GM21526 (cell line): ENCODE data around the gene SRC.
"Not testable (repeated sequence)": the region's sequence is repeated elsewhere in the genome, so short reads cannot be mapped to it uniquely, and the experiment has no call there.

Experiments used
- ATAC-seq: cut with Tn5 transposase; IDR thresholded peaks from one replicate; pipeline ENCODE4 v1.9.1; 2021; ENCODE audit warnings: moderate library complexity; ENCODE audit not compliant: unreplicated experiment, low FRiP score

The SRC gene

GRCh38 chr20:37335642-37336368 is 10.1 kb upstream of the SRC start:
- no peak for ATAC-seq

GRCh38 chr20:37336369-37337207 is 9.4 kb upstream of the SRC start:
- peak; percentile 47 for ATAC-seq

- no peak for ATAC-seq
Observed at GRCh38 chr20:37337208-37337991, 8.5 kb upstream of the SRC start.

GRCh38 chr20:37338380-37338779 is 7.6 kb upstream of the SRC start:
- not testable (repeated sequence) for ATAC-seq

- no peak for ATAC-seq
Observed at GRCh38 chr20:37339208-37339607, 6.7 kb upstream of the SRC start.

- ATAC-seq, result not testable (repeated sequence)
Observed at GRCh38 chr20:37339764-37340109, 6.2 kb upstream of the SRC start.

- ATAC-seq, result no peak
Observed at GRCh38 chr20:37340998-37341397, 4.9 kb upstream of the SRC start.

- ATAC-seq, result no peak
Observed at GRCh38 chr20:37341632-37342031, 4.3 kb upstream of the SRC start.

GRCh38 chr20:37342231-37343177 is 3.4 kb upstream of the SRC start:
- no peak for ATAC-seq

GRCh38 chr20:37343212-37343993 is 2.5 kb upstream of the SRC start:
- no peak for ATAC-seq

- no peak for ATAC-seq
Observed at GRCh38 chr20:37343994-37344355, 2.0 kb upstream of the SRC start.

GRCh38 chr20:37344506-37345338 is 1.2 kb upstream of the SRC start:
- ATAC-seq, result no peak

- no peak for ATAC-seq
Observed at GRCh38 chr20:37346236-37346534, 245 bp downstream of the SRC start.

- ATAC-seq, result no peak
Observed at GRCh38 chr20:37346535-37347346, 801 bp downstream of the SRC start.

- ATAC-seq, result no peak
Observed at GRCh38 chr20:37347347-37347823, 1.4 kb downstream of the SRC start.

GRCh38 chr20:37347891-37348791 is 2.2 kb downstream of the SRC start:
- no peak for ATAC-seq
